Activated CD4-positive, CD25-positive, alpha-beta regulatory T cell treated with anti-CD3 and anti-CD28 coated beads, Interleukin-2, amount 50 U/mL, for 72 hours (primary cell): ENCODE measurements around the gene CNST.
"Not testable (repeated sequence)": the region's sequence is repeated elsewhere in the genome, so short reads cannot be mapped to it uniquely, and the experiment has no call there.

Source experiments
- DNase-seq: peaks from one replicate; pipeline ENCODE4 v3.0.0; 2021

CNST gene

DNA sequence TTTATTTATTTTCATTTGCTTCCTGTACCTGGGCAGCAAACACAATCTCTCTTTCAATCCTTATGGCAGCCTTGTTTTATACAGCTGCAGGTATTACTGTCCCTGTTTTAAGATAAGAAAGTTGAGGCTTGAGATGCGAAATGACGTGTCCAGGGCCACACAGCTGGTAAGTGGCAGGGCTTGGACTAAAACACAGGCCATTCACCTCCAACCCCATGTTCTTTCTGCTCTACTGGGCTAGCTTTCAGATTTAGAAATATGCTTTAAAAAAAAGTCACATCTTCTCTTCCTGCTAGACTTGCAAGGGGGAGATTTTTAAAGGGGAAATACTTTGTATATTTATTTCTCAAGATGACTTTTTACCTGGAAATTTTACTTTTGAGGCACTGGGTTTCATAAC, 62.8 kb downstream of the CNST start:
- DNase-seq: no peak

GRCh38 chr1:246629976-246630375, 63.7 kb downstream of the CNST start:
- DNase-seq: no peak

DNA sequence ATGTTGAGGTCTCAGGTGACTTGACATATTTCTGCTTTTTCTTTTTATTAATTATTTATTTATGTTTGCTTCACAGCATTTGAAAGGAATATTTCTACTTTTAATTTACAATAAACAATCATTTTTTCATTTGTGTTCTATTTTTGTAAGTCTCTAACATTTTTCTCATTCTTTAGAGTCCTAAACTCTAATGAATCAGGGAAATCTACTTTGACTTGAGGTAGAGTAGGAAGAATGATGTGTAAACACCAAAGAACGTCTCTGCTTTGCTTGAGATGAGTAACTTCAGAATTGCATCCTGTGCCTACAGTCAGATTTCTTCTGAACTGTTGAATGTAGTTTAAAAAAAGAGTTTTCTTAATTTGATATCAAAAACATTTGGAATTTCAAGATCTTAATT, 65.2 kb downstream of the CNST start:
- no peak for DNase-seq

DNA sequence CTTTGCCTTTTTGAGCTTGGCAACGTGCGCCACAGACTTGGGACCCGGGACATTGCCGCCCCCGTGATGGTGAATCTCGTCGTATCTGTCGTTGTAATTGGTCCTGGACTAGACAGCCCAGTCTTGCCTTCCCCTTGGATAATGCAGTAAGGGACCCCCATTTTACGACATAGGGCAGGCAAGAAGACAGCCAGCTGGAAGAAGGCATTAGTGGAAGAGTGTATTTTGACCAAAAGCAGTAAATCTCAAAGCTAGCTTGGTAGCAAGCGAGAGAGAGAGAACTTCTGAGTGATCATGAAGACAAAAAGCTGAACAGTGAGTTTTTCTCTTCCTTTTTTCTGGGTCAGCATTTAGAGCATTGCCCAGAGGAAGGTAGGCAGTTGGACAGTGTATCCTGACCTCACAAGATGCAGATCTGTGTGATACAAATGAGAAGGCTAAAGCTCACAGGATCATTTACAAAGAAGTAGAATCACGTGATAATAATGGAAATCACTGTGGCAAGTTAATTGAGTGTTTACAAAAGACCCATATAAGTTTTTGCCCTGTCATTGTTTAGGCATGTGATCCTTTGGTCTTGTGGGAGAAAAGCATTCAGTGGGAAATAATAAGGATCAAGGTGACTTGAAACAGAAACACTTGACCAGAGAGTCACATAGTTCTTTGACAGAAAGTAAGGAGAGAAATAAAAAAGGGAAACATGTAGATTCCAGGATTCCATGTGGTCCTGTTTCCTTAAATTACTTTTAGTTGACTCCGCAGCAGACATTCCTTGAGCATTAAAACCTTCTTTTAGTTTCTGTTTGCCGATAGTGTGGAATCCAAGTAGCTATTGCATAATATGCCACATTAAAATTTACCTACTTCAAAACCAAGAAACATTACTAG, 66.3 kb downstream of the CNST start:
- no peak for DNase-seq

GRCh38 chr1:246634659-246635058, 68.4 kb downstream of the CNST start:
- DNase-seq: not testable (repeated sequence)

GRCh38 chr1:246638941-246639655, 72.8 kb downstream of the CNST start:
- no peak for DNase-seq

DNA sequence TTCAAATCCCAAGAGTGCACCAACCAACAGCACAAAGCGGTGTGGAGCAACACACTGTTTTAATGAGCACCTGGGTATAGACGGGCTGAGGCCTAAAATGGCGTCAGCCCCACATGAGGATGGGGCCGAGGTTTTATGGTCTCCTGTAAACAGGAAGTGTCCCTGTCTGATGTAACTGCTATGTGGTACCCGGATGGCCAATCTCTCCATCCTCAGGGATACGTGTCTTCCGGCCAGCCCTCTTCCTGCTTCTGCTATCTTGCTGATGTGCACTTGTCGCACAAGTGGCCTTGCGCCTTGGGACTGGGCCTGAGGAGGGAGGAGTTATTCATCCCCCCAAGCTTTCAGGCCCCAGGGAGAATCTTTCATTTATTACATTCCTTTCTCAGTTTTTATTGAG, 73.5 kb downstream of the CNST start:
- DNase-seq: no peak

DNA sequence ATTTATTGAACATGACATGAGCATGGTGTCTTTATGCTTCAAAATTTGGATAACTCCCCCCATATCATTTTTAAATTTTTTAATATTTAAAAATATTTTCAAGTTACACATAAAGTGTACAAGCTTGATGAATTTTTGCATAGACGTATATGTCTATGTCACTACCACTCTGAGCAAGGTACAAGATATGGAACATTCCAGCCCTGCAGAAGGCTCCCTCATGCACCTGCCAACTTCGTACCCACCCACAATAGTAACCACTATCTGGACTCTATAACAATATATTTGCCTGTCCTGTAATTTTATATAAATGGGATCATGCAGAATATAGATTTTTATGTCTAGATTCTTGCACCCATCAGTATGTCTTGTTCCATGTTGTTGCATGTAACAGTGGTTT, 74.5 kb downstream of the CNST start:
- DNase-seq: no peak

DNA sequence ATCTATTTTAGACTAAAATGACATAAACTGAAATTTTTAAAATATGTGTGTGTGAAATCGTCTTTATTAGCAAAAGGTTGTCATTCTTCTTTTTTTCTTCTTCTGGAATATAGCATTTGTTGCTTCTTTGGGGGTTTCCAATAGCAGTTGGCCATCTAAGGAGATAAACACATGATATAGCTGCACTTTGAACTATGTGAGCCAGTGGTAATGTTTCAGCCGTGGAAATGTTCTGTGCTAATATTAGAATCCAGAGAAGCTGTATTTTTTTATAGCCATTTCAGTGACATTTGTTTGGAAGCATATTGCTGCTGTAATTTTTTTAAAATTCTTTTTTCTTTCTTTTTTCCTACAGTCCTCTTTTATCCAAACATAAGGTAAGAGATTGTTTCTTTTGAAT, 75.1 kb downstream of the CNST start:
- no peak for DNase-seq

GRCh38 chr1:246642719-246643118, 76.5 kb downstream of the CNST start:
- no peak for DNase-seq

DNA sequence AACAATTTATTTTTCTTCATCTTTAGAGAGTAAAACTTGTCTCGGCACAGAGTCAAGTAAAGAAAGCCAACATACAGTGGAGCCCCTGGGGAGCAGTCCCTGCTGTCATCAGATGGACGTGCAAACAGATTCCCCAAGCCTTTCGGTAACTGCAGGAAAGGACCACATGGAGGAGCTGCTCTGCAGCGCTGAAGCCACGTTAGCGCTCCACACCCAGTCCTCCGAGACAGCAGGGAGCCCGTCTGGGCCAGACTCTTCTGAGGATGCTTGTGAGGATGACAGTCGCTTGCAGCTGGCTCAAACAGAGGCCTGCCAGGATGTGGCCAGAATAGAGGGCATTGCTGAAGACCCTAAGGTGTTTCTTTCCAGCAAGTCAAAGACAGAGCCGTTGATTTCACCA, 80.9 kb downstream of the CNST start:
- DNase-seq: no peak

- no peak for DNase-seq
Observed at GRCh38 chr1:246647513-246647912, 81.3 kb downstream of the CNST start.

- no peak for DNase-seq
Observed at GRCh38 chr1:246651012-246651695, 84.9 kb downstream of the CNST start.

GRCh38 chr1:246658567-246658966, 92.3 kb downstream of the CNST start:
- no peak for DNase-seq

DNA sequence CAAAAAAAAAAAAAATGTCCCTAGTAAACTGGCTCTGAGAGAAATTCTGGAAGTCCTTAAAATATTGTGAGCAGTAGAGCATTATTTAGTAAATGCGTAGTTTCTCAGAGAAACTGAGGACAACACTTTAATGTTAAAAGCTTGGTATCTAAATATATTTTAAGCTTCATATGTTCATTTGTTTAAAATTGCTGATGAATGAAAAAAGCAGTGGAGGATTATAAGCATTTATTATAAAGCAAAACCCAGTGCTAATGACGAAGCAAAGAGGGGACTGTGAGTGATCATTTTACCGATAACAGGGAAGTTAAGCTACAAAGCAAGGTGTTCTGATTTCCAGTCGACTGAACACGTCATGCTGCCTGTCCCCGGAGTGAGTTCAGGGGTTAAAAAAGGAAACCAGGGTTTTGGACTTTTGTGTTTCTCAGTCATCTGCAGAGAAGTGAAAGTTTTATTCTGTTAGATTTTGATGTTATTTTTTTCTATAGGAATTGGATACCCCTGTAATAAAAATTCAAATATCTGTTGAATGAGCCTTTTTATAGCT, 93.4 kb downstream of the CNST start:
- no peak for DNase-seq

GRCh38 chr1:246661451-246661850, 95.2 kb downstream of the CNST start:
- DNase-seq: no peak

DNA sequence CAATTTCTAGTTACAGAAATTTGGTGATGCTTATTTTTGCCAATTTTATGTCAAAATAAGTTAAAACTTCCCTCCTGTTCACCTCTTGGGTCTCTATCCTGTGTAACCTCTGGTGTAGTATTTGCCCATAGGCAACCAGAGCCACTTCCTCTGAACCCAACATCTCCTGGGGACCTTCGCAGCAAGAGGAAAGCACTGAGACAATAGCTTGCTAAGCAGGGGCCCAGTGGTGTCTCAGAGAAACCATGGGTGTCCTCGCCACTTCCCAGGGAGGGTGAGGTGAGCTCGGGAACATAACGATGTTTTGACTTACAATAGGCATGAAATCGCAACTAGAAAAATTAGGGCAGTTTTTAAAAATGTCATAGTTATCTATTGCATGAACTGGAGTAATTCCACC, 101.5 kb downstream of the CNST start:
- DNase-seq: no peak

DNA sequence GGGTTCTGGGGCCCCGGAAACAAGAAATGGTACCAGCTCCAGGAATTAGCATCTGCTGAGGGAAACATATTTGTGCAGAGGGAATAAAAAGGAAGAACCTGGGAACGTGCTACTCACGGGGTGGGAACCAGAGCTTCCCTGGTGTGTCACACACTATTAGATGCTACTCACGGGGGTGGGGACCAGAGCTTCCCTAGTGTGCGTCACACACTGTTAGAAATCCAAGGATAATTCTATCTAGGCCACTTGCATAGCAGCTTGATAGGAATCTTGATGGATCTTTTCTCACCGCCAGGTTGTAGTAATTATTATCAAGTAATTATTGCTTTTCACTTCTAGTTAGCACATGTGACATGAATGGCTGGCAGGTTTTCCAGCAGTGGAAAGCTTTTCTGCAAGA, 103.4 kb downstream of the CNST start:
- DNase-seq: no peak

GRCh38 chr1:246674049-246674448, 107.8 kb downstream of the CNST start:
- no peak for DNase-seq

DNA sequence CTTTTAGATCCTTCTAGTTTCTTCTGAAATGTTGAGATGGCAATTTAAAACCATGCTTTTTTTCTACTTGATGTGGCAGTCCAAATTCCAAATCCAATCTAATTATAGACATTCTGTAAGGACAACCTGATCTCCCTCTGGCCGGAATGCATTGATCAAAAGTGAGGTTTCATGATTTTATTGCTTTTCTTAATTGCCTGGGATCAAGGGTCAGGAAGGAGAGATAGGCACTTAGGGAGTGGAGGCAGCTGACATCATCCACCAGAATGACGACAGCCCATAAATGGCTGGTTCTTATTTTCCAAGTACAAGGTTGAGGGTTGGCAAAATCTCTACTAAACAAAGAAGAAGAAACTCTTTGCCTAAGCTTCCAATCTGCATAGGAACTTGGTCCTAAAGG, 111.6 kb downstream of the CNST start:
- no peak for DNase-seq

- no peak for DNase-seq
Observed at GRCh38 chr1:246678816-246679793, 112.8 kb downstream of the CNST start.

DNA sequence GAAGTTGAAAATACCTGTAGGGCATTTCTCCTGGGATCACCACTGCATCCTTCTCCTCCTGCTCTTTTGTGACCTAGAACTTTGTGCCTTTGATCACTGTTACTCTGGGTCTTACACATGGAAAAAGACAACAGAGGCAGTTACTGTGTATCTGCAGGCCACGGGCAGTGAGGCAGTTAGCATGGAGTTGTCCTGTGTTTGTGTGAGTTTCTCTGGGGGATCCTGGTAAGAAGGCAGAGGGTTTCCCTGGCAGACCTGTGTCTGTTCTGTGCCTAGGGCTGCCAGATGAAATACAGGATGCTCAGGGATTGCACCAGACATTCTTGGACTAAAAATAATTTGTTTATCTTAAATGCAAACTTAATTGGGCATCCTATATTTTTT, 113.5 kb downstream of the CNST start:
- DNase-seq: no peak
